Pericardium fibroblast (primary cell): Measurements from ENCODE around the gene SIM2. TPM values are rescaled to one million over a fixed set of nuclear protein-coding genes. Genes with fewer than 3 reads are reported as not detected.

ENCODE experiments used
- total RNA-seq: library from RNA; depleted of rRNA; stranded (reverse); fragments of >200 nt; gene quantifications from 2 replicates; pipeline ENCODE4 v1.2.3, GENCODE V29; 2015

The SIM2 gene
- 1.8 TPM in 1 of 2 replicates, not detected in the other for total RNA-seq

GRCh38 chr21:36698981-36699545 is at the start of gene SIM2:
Gene SIM2 (plus strand): TSS chr21:36699115. CDS start chr21:36699747, 632 bp downstream.

Other genes starting within 250 kb of the SIM2 start
- gene CLDN14, start 219.0 kb upstream of the SIM2 start, total RNA-seq: not detected in 2 replicates